Activated T-helper 1 cell treated with anti-CD3 and anti-CD28 coated beads, Interleukin-12 subunit alpha, Interleukin-12 subunit beta, Interleukin-2, Interleukin-4 antibody, amounts not matched to agents 30 ng/mL and 10 ng/mL and 1 ng/mL, durations not matched to agents 14 hours and 24 hours and 36 hours (primary cell): ENCODE measurements around the gene MEIS1. TPM values are rescaled to one million over a fixed set of nuclear protein-coding genes. Genes with fewer than 3 reads are reported as not detected.
"Not testable (repeated sequence)": the region's sequence is repeated elsewhere in the genome, so short reads cannot be mapped to it uniquely, and the experiment has no call there.

ENCODE experiments used
- DNase-seq: peaks from one replicate; pipeline ENCODE4 v3.0.0; 2021; ENCODE audit warnings: low spot score
- H3K27ac Mint-ChIP-seq: one replicate; pipeline ENCODE4 v1.8.0; 2021; ENCODE audit warnings: mild to moderate bottlenecking, mixed read lengths
- H3K27me3 Mint-ChIP-seq: one replicate; pipeline ENCODE4 v1.8.0; 2022; ENCODE audit warnings: mild to moderate bottlenecking, moderate library complexity, mixed read lengths; ENCODE audit not compliant: insufficient read depth
- H3K36me3 Mint-ChIP-seq: one replicate; pipeline ENCODE4 v1.8.0; 2021; ENCODE audit warnings: low read depth, mixed read lengths
- H3K4me1 Mint-ChIP-seq: one replicate; pipeline ENCODE4 v1.8.0; 2021; ENCODE audit warnings: low read depth, mixed read lengths
- H3K4me3 Mint-ChIP-seq: one replicate; pipeline ENCODE4 v1.8.0; 2021; ENCODE audit warnings: mild to moderate bottlenecking, moderate library complexity, mixed read lengths
- H3K9me3 Mint-ChIP-seq: one replicate; pipeline ENCODE4 v1.8.0; 2021; ENCODE audit warnings: mixed read lengths
- intact Hi-C: fragments of 100-400 bp; cut with micrococcal nuclease; formaldehyde crosslinking; loops from one replicate; pipeline ENCODE4 v1.15.1; 2024
- total RNA-seq: library from RNA; stranded (reverse); gene quantifications from 2 replicates; pipeline ENCODE4 v1.2.3, GENCODE V29; 2022

The MEIS1 gene
- total RNA-seq, 1 donor from 2014 or later: not detected

- no peak for DNase-seq
- Mint-ChIP-seq H3K4me3 (no peak overlapping the region), H3K36me3 (no peaks in the 10 kb centered on the region), H3K4me1 (no peaks in the 10 kb centered on the region), H3K9me3 (no peaks in the 10 kb centered on the region), H3K27me3 (no peaks in the 10 kb centered on the region), H3K27ac (no peak overlapping the region)
- intact Hi-C loops: no loop called here
Observed at GRCh38 chr2:66472225-66472843, 37.4 kb downstream of the MEIS1 start.

GRCh38 chr2:66477135-66477842 lies 42.4 kb downstream of the MEIS1 start:
- H3K27me3 Mint-ChIP-seq: no peaks in the 10 kb centered on the region
- no peak for DNase-seq
- no peaks in the 10 kb centered on the region for H3K36me3 Mint-ChIP-seq
- H3K27ac Mint-ChIP-seq: no peak overlapping the region
- H3K4me1 Mint-ChIP-seq: no peaks in the 10 kb centered on the region
- no peaks in the 10 kb centered on the region for H3K9me3 Mint-ChIP-seq
- intact Hi-C loops: no loop called here
- H3K4me3 Mint-ChIP-seq: no peak overlapping the region

GRCh38 chr2:66478299-66478698 lies 43.4 kb downstream of the MEIS1 start:
- H3K27me3 Mint-ChIP-seq: no peaks in the 10 kb centered on the region

GRCh38 chr2:66478731-66479316 lies 43.9 kb downstream of the MEIS1 start:
- no peaks in the 10 kb centered on the region for H3K4me1 Mint-ChIP-seq
- no peak for DNase-seq
- H3K4me3 Mint-ChIP-seq: no peak overlapping the region
- intact Hi-C loops: no loop called here
- no peaks in the 10 kb centered on the region for H3K36me3 Mint-ChIP-seq
- no peaks in the 10 kb centered on the region for H3K27me3 Mint-ChIP-seq
- no peak overlapping the region for H3K27ac Mint-ChIP-seq
- no peaks in the 10 kb centered on the region for H3K9me3 Mint-ChIP-seq

More at GRCh38 chr2:66478299-66478698, 43.4 kb downstream of the MEIS1 start:
- no peak for DNase-seq
- Mint-ChIP-seq H3K4me3 (no peak overlapping the region), H3K27ac (no peak overlapping the region), H3K9me3 (no peaks in the 10 kb centered on the region), H3K4me1 (no peaks in the 10 kb centered on the region), H3K36me3 (no peaks in the 10 kb centered on the region)
- intact Hi-C loops: no loop called here

GRCh38 chr2:66481100-66481549 lies 46.2 kb downstream of the MEIS1 start:
- Mint-ChIP-seq H3K4me1 (no peaks in the 10 kb centered on the region), H3K27me3 (no peaks in the 10 kb centered on the region), H3K36me3 (no peaks in the 10 kb centered on the region), H3K27ac (no peak overlapping the region), H3K9me3 (peaks cover 3% of the 10 kb centered on the region), H3K4me3 (no peak overlapping the region)
- intact Hi-C loops: no loop called here
- no peak for DNase-seq

- H3K4me3 Mint-ChIP-seq, H3K4me1 Mint-ChIP-seq, H3K9me3 Mint-ChIP-seq, H3K27me3 Mint-ChIP-seq, intact Hi-C loops, H3K36me3 Mint-ChIP-seq, DNase-seq, H3K27ac Mint-ChIP-seq: not testable (repeated sequence)
Observed at GRCh38 chr2:66485252-66485651, 50.3 kb downstream of the MEIS1 start.

- Mint-ChIP-seq H3K27me3 (no peaks in the 10 kb centered on the region), H3K27ac (no peak overlapping the region), H3K9me3 (peaks cover 3% of the 10 kb centered on the region), H3K4me3 (no peak overlapping the region), H3K4me1 (no peaks in the 10 kb centered on the region), H3K36me3 (no peaks in the 10 kb centered on the region)
- DNase-seq: no peak
- intact Hi-C loops: no loop called here
Observed at GRCh38 chr2:66488946-66489345, 54.0 kb downstream of the MEIS1 start.

- no peak overlapping the region for H3K27ac Mint-ChIP-seq
- H3K27me3 Mint-ChIP-seq: no peaks in the 10 kb centered on the region
- DNase-seq: no peak
- intact Hi-C loops: no loop called here
- H3K4me1 Mint-ChIP-seq: no peaks in the 10 kb centered on the region
- peaks cover 3% of the 10 kb centered on the region for H3K9me3 Mint-ChIP-seq
- H3K36me3 Mint-ChIP-seq: no peaks in the 10 kb centered on the region
- H3K4me3 Mint-ChIP-seq: no peak overlapping the region
Observed at GRCh38 chr2:66489436-66489835, 54.5 kb downstream of the MEIS1 start.

GRCh38 chr2:66490588-66491001 lies 55.7 kb downstream of the MEIS1 start:
- no peak for DNase-seq
- Mint-ChIP-seq H3K36me3 (no peaks in the 10 kb centered on the region), H3K9me3 (no peaks in the 10 kb centered on the region), H3K27ac (no peak overlapping the region), H3K27me3 (no peaks in the 10 kb centered on the region), H3K4me3 (no peak overlapping the region), H3K4me1 (no peaks in the 10 kb centered on the region)
- intact Hi-C loops: no loop called here

- Mint-ChIP-seq H3K9me3 (no peaks in the 10 kb centered on the region), H3K4me3 (no peak overlapping the region), H3K27me3 (peaks cover 2% of the 10 kb centered on the region), H3K27ac (no peak overlapping the region), H3K36me3 (no peaks in the 10 kb centered on the region), H3K4me1 (no peaks in the 10 kb centered on the region)
- no peak for DNase-seq
- intact Hi-C loops: no loop called here
Observed at GRCh38 chr2:66494708-66495107, 59.8 kb downstream of the MEIS1 start.

- Mint-ChIP-seq H3K27me3 (peaks cover 2% of the 10 kb centered on the region), H3K36me3 (no peaks in the 10 kb centered on the region), H3K4me3 (no peak overlapping the region), H3K9me3 (no peaks in the 10 kb centered on the region), H3K27ac (no peak overlapping the region), H3K4me1 (no peaks in the 10 kb centered on the region)
- DNase-seq: no peak
- intact Hi-C loops: no loop called here
Observed at GRCh38 chr2:66495788-66496640, 61.1 kb downstream of the MEIS1 start.

GRCh38 chr2:66496670-66497420 lies 61.9 kb downstream of the MEIS1 start:
- Mint-ChIP-seq H3K4me1 (no peaks in the 10 kb centered on the region), H3K4me3 (no peak overlapping the region), H3K36me3 (no peaks in the 10 kb centered on the region), H3K27me3 (peaks cover 2% of the 10 kb centered on the region), H3K27ac (no peak overlapping the region), H3K9me3 (no peaks in the 10 kb centered on the region)
- no peak for DNase-seq
- intact Hi-C loops: no loop called here
